GM18499 (cell line): Measurements from ENCODE around the gene ABHD16A.

Experiments used
- ATAC-seq: cut with Tn5 transposase; IDR thresholded peaks from one replicate; pipeline ENCODE4 v1.9.1; 2021; ENCODE audit warnings: moderate number of reproducible peaks; ENCODE audit not compliant: insufficient read depth, unreplicated experiment

The ABHD16A gene

DNA sequence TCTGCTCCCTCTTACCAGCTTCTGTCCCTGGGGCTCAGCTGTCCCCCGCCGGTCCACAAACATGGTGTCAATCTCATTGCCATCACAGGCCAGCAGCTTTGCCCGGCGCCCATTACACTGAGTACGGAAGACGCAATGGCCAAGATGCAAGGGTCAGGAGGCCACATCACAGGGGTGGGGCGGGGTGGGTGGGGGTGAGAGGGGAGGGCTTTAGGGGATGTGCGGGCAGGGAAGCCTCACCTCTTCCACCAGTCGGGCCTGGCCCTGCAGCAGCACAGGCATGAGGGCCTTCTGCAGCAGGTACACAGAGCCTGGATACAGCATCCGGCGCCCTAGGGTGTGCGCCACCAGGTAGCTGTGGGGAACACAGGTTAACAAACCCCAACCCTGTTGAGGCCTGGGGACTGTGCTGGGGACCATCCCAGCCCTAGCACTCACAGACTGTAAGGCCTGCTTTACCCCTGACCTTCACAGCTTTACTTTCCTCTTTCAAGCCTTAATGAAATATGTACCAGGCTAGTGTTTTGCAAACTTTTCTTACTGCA is 11.5 kb downstream of the ABHD16A start:
- no peak for ATAC-seq

DNA sequence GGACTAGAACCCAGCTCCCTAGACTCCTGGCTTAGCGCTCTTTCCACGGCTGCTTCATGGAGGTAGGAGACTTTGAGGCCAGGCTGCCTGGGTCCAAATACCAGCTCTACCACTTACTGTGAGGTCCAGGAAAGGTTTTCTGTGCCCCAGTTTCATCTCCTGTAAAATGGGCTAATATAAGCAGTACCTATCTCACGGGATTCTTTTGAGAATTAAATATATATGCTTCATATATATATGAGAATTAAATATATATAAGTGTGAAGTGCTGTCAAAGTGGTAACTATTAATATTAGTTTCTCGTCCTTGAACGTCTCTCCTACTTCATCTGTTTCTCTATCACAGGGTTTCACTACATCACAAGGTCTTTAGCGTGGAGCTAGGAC is 12.1 kb downstream of the ABHD16A start:
- ATAC-seq: no peak

GRCh38 chr6:31690231-31691077 is 12.7 kb downstream of the ABHD16A start:
- ATAC-seq: no peak

DNA sequence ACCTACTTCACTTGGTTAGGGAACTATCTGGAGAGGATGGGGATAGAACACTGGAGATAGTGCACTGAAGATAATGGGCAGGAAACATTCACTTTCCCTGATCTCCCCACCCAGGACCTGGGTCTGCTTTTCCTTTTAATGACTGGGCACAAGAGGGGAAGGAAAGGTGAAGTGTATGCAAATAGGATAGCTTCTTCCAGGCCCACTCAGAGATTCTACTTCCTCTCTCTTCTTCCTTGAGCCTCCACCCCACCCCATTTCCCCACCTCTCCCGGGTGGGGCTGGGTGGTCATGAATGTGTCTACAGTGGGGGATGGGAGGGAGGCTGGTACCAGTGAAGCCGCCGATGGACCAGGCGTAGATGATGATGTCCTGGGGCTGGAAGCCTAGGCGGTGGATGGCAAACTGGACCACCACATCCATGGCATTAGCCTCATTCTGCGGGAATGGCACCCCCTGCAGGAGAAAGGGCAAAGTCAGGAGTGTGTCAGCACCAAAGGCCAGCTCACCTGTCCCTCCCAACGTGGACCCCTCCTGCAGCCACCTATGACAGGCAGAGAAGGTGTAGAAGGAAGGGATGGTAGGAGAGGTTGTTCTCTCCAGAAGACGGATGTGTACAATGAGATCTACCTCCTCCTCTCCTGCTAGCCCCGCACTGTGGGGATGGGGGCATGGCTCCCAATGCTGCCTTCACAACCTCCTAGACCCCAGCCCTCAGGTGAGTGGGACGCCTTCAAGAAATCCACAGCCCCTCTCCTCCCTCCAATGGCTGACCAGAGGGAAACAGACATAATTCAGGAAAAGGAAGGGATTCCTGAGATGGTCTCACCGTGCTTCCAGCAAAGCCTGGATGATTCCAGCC is 13.6 kb downstream of the ABHD16A start:
- no peak for ATAC-seq

GRCh38 chr6:31687860-31688693 is 15.0 kb downstream of the ABHD16A start:
- no peak for ATAC-seq

GRCh38 chr6:31687321-31687720 is 15.8 kb downstream of the ABHD16A start:
- no peak for ATAC-seq

- no peak for ATAC-seq
These were observed 16.6 kb downstream of the ABHD16A start for GRCh38 chr6:31686483-31686882.

GRCh38 chr6:31683591-31683990 is 19.5 kb downstream of the ABHD16A start:
- no peak for ATAC-seq

GRCh38 chr6:31681135-31681671 is 21.9 kb downstream of the ABHD16A start:
- no peak for ATAC-seq

DNA sequence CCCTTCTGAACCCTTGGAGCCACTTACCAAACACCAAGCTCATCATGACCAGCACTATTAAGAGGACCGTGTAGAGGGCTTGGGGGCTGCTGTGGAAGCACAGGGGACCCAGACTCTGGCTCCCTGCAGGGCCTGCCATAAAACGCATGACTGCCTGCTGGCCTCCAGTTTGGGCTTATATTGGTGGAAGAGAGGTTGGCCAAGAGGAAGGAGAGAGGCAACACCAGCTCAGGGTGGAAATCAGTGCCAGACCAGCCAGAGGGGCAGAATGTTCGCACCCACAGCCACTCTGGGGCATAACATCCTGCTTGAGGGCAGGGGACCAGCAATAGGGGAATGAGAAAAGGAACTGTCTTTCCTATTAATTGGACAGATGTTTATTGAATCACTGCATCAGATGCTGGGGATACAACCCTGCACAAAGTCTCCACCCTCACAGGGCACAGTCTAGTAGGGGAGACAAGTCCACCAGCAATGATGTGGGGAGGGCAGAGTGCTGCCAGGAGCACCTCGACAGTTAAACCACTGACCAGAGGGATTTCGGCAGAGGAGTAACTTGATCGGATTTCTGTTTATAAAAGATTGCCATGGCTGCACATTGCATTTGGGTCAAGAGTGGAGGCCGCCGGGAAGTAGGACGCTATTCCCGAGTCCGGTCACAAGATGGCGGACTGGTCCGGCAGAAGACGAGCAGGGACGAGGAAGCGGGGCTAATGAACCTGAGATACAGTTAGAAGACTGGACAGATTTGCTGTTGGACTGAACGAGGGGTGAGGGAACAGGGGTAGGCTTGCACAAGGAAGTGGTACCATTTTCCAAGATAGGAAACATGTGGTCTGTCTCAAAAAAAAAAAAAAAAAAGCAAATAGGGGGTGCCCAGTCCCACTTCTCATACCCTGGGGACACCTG is 22.6 kb downstream of the ABHD16A start, which contains the start of gene LY6G5C:
Gene LY6G5C (minus strand): TSS at position 842 of the 909 bp plus-strand sequence. CDS start 694 bp downstream, at position 148.
- no peak for ATAC-seq

DNA sequence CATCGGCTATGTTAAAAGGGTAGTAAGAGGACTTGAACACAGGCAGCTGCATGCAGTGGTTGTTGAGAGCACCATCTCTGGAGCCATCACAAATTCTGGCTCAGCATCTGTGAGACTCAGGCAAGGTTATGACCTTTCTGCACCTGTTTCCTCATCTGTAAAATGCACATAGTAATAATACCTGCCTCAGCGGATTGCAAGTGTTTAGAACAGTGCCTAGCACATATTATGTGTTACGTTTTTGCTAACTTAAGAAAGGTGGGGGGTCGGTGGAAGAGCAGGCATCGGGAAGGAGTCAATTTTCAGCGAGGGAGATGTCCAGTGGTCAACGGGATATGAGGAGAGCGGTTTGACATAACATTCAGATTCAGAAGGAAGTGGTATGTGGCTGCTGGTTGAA is 25.2 kb downstream of the ABHD16A start:
- no peak for ATAC-seq

- ATAC-seq: no peak
These were observed 26.2 kb downstream of the ABHD16A start for GRCh38 chr6:31676904-31677303.

DNA sequence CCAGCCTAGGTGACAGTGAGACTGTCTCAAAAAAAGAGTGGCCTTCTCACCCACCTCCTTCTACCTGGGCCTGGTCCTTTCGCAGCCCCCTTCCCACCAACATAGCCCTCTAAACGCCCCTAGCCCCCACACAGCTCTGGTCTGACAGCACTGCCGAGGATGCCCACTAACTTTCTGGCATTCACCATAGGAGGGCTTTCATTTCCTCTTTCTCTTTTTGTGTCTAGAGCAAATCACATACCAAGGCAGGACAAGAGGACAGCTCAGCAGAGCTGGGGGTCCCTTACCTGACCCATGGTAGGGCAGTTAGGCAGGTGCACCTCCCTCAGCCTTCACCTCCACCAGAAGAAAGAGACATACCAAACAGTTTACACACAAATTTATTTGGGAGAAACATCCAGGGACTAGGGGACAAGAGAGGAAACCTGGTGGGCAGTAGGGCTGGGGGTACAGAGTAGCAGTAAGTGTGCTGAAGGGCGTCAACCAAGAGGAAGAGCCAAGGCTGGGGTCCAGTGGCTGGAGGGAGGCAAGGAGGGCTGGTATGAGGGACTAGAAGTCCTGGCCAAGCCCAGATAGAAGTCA is 26.7 kb downstream of the ABHD16A start:
- ATAC-seq: no peak

DNA sequence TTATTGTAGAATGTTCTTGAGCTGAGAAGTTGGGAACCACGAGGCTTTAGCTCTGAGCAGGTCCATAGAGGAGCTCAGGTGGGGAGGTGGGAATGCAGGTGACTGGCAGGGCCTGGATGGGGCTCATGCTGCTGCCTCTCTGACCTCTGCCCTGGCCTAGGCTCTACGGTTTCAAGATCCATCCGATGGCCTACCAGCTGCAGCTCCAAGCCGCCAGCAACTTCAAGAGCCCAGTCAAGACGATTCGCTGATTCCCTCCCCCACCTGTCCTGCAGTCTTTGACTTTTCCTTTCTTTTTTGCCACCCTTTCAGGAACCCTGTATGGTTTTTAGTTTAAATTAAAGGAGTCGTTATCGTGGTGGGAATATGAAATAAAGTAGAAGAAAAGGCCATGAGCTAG is 33.4 kb downstream of the ABHD16A start, which contains the start of gene LY6G5B:
Gene LY6G5B (plus strand): TSS at position 301 of the 400 bp plus-strand sequence. CDS start 975 bp downstream, outside the sequence.
- ATAC-seq: no peak

DNA sequence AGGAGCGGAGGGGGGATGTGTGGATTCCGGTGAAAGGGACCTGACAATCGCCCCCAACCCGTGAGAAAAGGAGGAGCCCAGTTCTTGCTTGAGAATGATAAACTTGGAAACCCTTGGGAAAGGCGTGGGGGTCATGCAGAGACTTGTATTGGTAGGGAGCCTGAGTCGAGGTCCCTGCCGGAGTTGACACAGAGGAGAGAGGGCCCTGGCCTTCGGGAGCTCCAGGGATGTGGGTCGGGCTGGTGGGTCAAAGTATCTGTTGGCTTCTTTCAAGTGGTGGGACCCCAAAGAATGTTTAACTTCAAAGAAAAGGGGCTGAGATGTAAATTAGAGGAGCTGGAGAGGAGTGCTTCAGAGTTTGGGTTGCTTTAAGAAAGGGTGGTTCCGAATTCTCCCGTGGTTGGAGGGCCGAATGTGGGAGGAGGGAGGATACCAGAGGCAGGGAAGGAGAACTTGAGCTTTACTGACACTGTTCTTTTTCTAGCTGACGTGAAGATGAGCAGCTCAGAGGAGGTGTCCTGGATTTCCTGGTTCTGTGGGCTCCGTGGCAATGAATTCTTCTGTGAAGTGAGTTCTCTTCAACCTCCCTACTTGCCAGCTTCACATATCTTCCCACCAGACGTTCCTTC is 36.7 kb downstream of the ABHD16A start:
- no peak for ATAC-seq

- ATAC-seq: peak; percentile 51
These were observed 37.4 kb downstream of the ABHD16A start, which contains the start of gene CSNK2B for GRCh38 chr6:31665501-31666336. CSNK2B (plus strand) TSS chr6:31666080; CDS start chr6:31666832, 752 bp downstream.
